H9 (cell line): ENCODE data around the gene PSTK. TPM values are rescaled to one million over a fixed set of nuclear protein-coding genes. Genes with fewer than 3 reads are reported as not detected.

ENCODE experiments used
- DNase-seq: peaks from one replicate; pipeline ENCODE4 v3.0.0-alpha.2; 2017
- H2AFZ ChIP-seq: one replicate; pipeline ENCODE4 v1.6.1; 2013; ENCODE audit warnings: mild to moderate bottlenecking, low read length, control low read depth, moderate library complexity
- H2AK5ac ChIP-seq: 2 replicates; pipeline ENCODE4 v1.6.1; 2013; ENCODE audit warnings: low read length, control low read depth, mixed read lengths; ENCODE audit not compliant: insufficient read length
- H2BK120ac ChIP-seq: one replicate; pipeline ENCODE4 v1.6.1; 2013; ENCODE audit warnings: low read depth, mild to moderate bottlenecking, low read length, control low read depth, inconsistent platforms; ENCODE audit not compliant: poor library complexity, severe bottlenecking
- H2BK12ac ChIP-seq: 2 replicates; pipeline ENCODE4 v1.6.1; 2013; ENCODE audit warnings: low read length, control low read depth, mixed read lengths, low read depth; ENCODE audit not compliant: insufficient read length
- H2BK15ac ChIP-seq: 2 replicates; pipeline ENCODE4 v1.6.1; 2013; ENCODE audit warnings: low read depth, low read length, control low read depth
- H2BK20ac ChIP-seq: one replicate; pipeline ENCODE4 v1.6.1; 2013; ENCODE audit warnings: low read depth, mild to moderate bottlenecking, low read length, control low read depth, inconsistent platforms; ENCODE audit not compliant: poor library complexity, severe bottlenecking
- H2BK5ac ChIP-seq: 2 replicates; pipeline ENCODE4 v1.6.1; 2013; ENCODE audit warnings: low read length, control low read depth, mixed read lengths; ENCODE audit not compliant: insufficient read length
- H3K14ac ChIP-seq: 2 replicates; pipeline ENCODE4 v1.6.1; 2013; ENCODE audit warnings: low read length, control low read depth; ENCODE audit not compliant: insufficient read depth
- H3K18ac ChIP-seq: 2 replicates; pipeline ENCODE4 v1.6.1; 2013; ENCODE audit warnings: low read depth, mild to moderate bottlenecking, mixed read lengths, low read length, control low read depth; ENCODE audit not compliant: insufficient read length
- H3K23ac ChIP-seq: 2 replicates; pipeline ENCODE4 v1.6.1; 2013; ENCODE audit warnings: low read length, control low read depth, mixed read lengths, low read depth; ENCODE audit not compliant: insufficient read length
- H3K23me2 ChIP-seq: 2 replicates; pipeline ENCODE4 v1.6.1; 2013; ENCODE audit warnings: low read depth, mild to moderate bottlenecking, mixed read lengths, low read length, control low read depth; ENCODE audit not compliant: insufficient read length, poor library complexity, severe bottlenecking
- H3K27ac ChIP-seq: 2 replicates; pipeline ENCODE4 v1.5.1; 2013; ENCODE audit warnings: low read length, control low read depth, mixed read lengths, low read depth; ENCODE audit not compliant: insufficient read length
- H3K27me3 ChIP-seq: 2 replicates; pipeline ENCODE4 v1.6.1; 2013; ENCODE audit warnings: low read length, control low read depth, inconsistent platforms; ENCODE audit not compliant: insufficient read depth
- H3K4ac ChIP-seq: 2 replicates; pipeline ENCODE4 v1.6.1; 2013; ENCODE audit warnings: low read depth, mild to moderate bottlenecking, control low read depth, inconsistent platforms, low read length, moderate library complexity
- H3K4me1 ChIP-seq: 2 replicates; pipeline ENCODE4 v1.6.1; 2013; ENCODE audit warnings: low read length, control low read depth, inconsistent platforms; ENCODE audit not compliant: insufficient read depth
- H3K4me2 ChIP-seq: 2 replicates; pipeline ENCODE4 v1.6.1; 2013; ENCODE audit warnings: low read length, control low read depth, mixed read lengths; ENCODE audit not compliant: insufficient read length, insufficient read depth
- H3K56ac ChIP-seq: 2 replicates; pipeline ENCODE4 v1.6.1; 2013; ENCODE audit warnings: low read depth, mild to moderate bottlenecking, mixed read lengths, low read length, control low read depth; ENCODE audit not compliant: insufficient read length
- H3K79me1 ChIP-seq: 2 replicates; pipeline ENCODE4 v1.6.1; 2013; ENCODE audit warnings: low read depth, mild to moderate bottlenecking, moderate library complexity, low read length, control low read depth, inconsistent platforms; ENCODE audit not compliant: insufficient read depth, poor library complexity, severe bottlenecking
- H3K79me2 ChIP-seq: 2 replicates; pipeline ENCODE4 v1.6.1; 2013; ENCODE audit warnings: low read length, control low read depth, inconsistent platforms; ENCODE audit not compliant: insufficient read depth
- H3K9ac ChIP-seq: 2 replicates; pipeline ENCODE4 v1.6.1; 2013; ENCODE audit warnings: low read length, control low read depth, mixed read lengths; ENCODE audit not compliant: insufficient read length; ENCODE audit errors: extremely low read depth
- H3K9me3 ChIP-seq: one replicate; pipeline ENCODE4 v1.6.1; 2013; ENCODE audit warnings: low read depth, low read length, inconsistent platforms; ENCODE audit not compliant: control insufficient read depth
- H3T11ph ChIP-seq: one replicate; pipeline ENCODE4 v1.6.1; 2013; ENCODE audit warnings: mild to moderate bottlenecking, low read length, control low read depth, inconsistent platforms
- H4K20me1 ChIP-seq: one replicate; pipeline ENCODE4 v1.6.1; 2013; ENCODE audit not compliant: control insufficient read depth, insufficient read length, insufficient read depth
- H4K5ac ChIP-seq: 2 replicates; pipeline ENCODE4 v1.6.1; 2013; ENCODE audit warnings: low read depth, mild to moderate bottlenecking, mixed read lengths, low read length, control low read depth; ENCODE audit not compliant: insufficient read length
- H4K8ac ChIP-seq: replicated peaks from 2 replicates; pipeline ENCODE4 v1.6.1; 2013; ENCODE audit warnings: low read length, control low read depth, mixed read lengths, low read depth; ENCODE audit not compliant: insufficient read length
- H4K91ac ChIP-seq: 2 replicates; pipeline ENCODE4 v1.6.1; 2013; ENCODE audit warnings: low read depth, mild to moderate bottlenecking, moderate library complexity, mixed read lengths, low read length, control low read depth; ENCODE audit not compliant: insufficient read length
- H3K27ac Mint-ChIP-seq, 3 experiments: 2 replicates in 2 of 3; 3 replicates in 1 of 3; pipeline ENCODE4 v1.8.0; 2020 to 2021; ENCODE audit warnings: mixed read lengths in 3 of 3, mild to moderate bottlenecking in 1 of 3, moderate library complexity in 1 of 3
- H3K27me3 Mint-ChIP-seq: 2 replicates; pipeline ENCODE4 v1.8.0; 2021; ENCODE audit warnings: low read depth, mild to moderate bottlenecking, moderate library complexity, mixed read lengths
- H3K36me3 Mint-ChIP-seq, 3 experiments: 2 replicates in 2 of 3; 3 replicates in 1 of 3; pipeline ENCODE4 v1.8.0; 2020 to 2021; ENCODE audit warnings: low read depth in 3 of 3, mixed read lengths in 3 of 3; ENCODE audit not compliant: insufficient read depth in 1 of 3
- H3K4me1 Mint-ChIP-seq, 2 experiments: 2 replicates each; pipeline ENCODE4 v1.8.0; 2020; ENCODE audit warnings: mixed read lengths in 2 of 2
- H3K4me3 Mint-ChIP-seq, 2 experiments: 2 replicates in 1 of 2; 3 replicates in 1 of 2; pipeline ENCODE4 v1.8.0; 2020 to 2021; ENCODE audit warnings: mild to moderate bottlenecking in 2 of 2, mixed read lengths in 2 of 2, moderate library complexity in 1 of 2
- H3K9me3 Mint-ChIP-seq, 2 experiments: 2 replicates in 1 of 2; 3 replicates in 1 of 2; pipeline ENCODE4 v1.8.0; 2020; ENCODE audit warnings: mild to moderate bottlenecking in 2 of 2, mixed read lengths in 2 of 2, moderate library complexity in 1 of 2
- CTCF ChIP-seq: fragments of 200-600 bp; sonication (generic); conservative IDR thresholded peaks from 3 replicates; pipeline ENCODE4 v1.8.0; 2021; ENCODE audit warnings: antibody characterized with exemption, mild to moderate bottlenecking
- WGBS: extraction: QIAGEN DNeasy Blood & Tissue Kit; methylation state at CpG from one replicate; pipeline ENCODE4 v1.1.7; 2013; ENCODE audit warnings: missing lambda C conversion rate, low lambda C conversion rate, mixed read lengths; ENCODE audit not compliant: insufficient read length; ENCODE audit errors: extremely low coverage; 5-methylcytosine and 5-hydroxymethylcytosine counted together
- total RNA-seq: library from RNA; stranded (reverse); gene quantifications from 2 replicates; pipeline ENCODE4 v1.2.1, GENCODE V29; 2021

Gene PSTK
- total RNA-seq, 1 experiment from 2014 or later = 8.0 TPM

DNA sequence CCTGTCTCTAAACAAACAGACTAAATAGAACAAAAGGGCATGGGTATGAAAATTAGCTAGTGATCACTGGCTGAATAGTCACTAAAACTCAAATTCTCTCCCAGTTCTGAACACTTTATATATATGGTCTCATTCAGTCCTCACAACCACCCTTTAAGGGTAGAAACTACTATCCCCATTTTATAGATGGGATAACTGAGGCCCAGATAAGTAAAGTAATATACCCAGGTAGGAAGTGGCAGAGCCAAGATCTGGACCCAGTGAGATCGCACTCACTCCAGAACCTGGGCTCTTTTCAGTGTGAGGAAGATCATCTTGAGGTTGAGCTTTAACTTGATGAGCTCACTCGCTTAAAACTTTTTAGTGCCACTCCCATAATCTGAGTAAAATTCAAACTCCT lies 4.5 kb downstream of the PSTK start:
- H3K18ac ChIP-seq = no peak overlapping the region
- H3K27ac ChIP-seq = no peak overlapping the region
- H2BK12ac ChIP-seq = no peak overlapping the region

More for the DNA sequence above, 4.5 kb downstream of the PSTK start:
- Histone ChIP-seq H3K4ac (no peak overlapping the region), H4K20me1 (no peaks in the 10 kb centered on the region), H3K56ac (no peak overlapping the region), H4K91ac (no peak overlapping the region), H3T11ph (no peak overlapping the region), H2AFZ (no peak overlapping the region), H3K4me2 (no peak overlapping the region), H3K9ac (no peak overlapping the region), H3K23ac (no peak overlapping the region), H3K4me1 (no peaks in the 10 kb centered on the region), H4K5ac (no peak overlapping the region), H3K27me3 (no peaks in the 10 kb centered on the region), H3K23me2 (peaks cover 4% of the 10 kb centered on the region), H3K9me3 (no peaks in the 10 kb centered on the region), H2BK15ac (no peak overlapping the region), H2AK5ac (no peak overlapping the region), H2BK120ac (no peak overlapping the region), H2BK5ac (no peak overlapping the region), H2BK20ac (no peak overlapping the region), H4K8ac (no peak overlapping the region), H3K79me1 (no peaks in the 10 kb centered on the region), H3K79me2 (no peaks in the 10 kb centered on the region), H3K14ac (no peak overlapping the region)
- TF ChIP-seq CTCF = no peak
- no CpG with 5 or more reads among the region's 2 CpGs for WGBS
- DNase-seq = no peak
- Mint-ChIP-seq H3K27me3 (no peaks in the 10 kb centered on the region), H3K9me3 (no peaks in the 10 kb centered on the region), H3K36me3 (peaks cover 0 to 14% (median 13%) of the 10 kb centered on the region in 3 experiments; a peak in 4 of 7 replicates), H3K4me1 (peaks cover 10 to 16% of the 10 kb centered on the region in 2 experiments), H3K4me3 (no peak overlapping the region), H3K27ac (no peak overlapping the region)
